K562 (cell line): Measurements from ENCODE around the gene CCR6.

Experiments
- ATF3 ChIP-seq, 2 experiments: fragments of 450-650 bp in 1 of 2; sonication (generic) in 1 of 2; formaldehyde crosslinking in 1 of 2; IDR thresholded peaks in 1 of 2; conservative IDR thresholded peaks in 1 of 2; 2 replicates each; pipeline versions ENCODE4 v1.6.1 to v1.8.1; 2016 to 2023; ENCODE audit warnings: mild to moderate bottlenecking in 2 of 2, moderate library complexity in 2 of 2, inconsistent platforms in 1 of 2, missing genetic modification reagents in 1 of 2
- CREB1 ChIP-seq, 2 experiments: sonication (generic) in 1 of 2; formaldehyde crosslinking in 1 of 2; IDR thresholded peaks; 2 replicates each; pipeline versions ENCODE4 v1.6.1 to v1.8.0; 2012 to 2022; ENCODE audit warnings: inconsistent platforms in 1 of 2, mild to moderate bottlenecking in 1 of 2, missing genetic modification reagents in 1 of 2, moderate library complexity in 1 of 2
- LEF1 ChIP-seq: fragments of 450-650 bp; IDR thresholded peaks from 2 replicates; pipeline ENCODE4 v1.6.1; 2016; ENCODE audit warnings: mild to moderate bottlenecking
- NFRKB ChIP-seq: fragments of 450-650 bp; IDR thresholded peaks from 2 replicates; pipeline ENCODE4 v1.6.1; 2016; ENCODE audit warnings: low read depth

GRCh38 chr6:167094436-167094819, 28.5 kb upstream of the CCR6 start:
- TF ChIP-seq LEF1 (no peak), NFRKB (no peak), CREB1 (IDR thresholded peaks at IDR 0.05) (no peak), CREB1 (CRISPR knock-in tag; IDR thresholded peaks at IDR 0.05) (no peak), ATF3 (IDR thresholded peaks at IDR 0.05) (no peak), ATF3 (CRISPR knock-in tag; conservative IDR thresholded peaks at IDR 0.05) (no peak)
